ENCODE results near the gene PLEKHN1.

PLEKHN1 gene

GRCh38 chr1:1022302-1023009 is 56.2 kb downstream of the PLEKHN1 start:
- no peak for TF ChIP-seq CTCF (IDR thresholded peaks at IDR 0.05; ENCODE audit: low read depth, low read length)
- no peak overlapping the region for H3K4me3 ChIP-seq (ENCODE audit: low read depth, low read length)
- no peak for DNase-seq
- H3K9me3 ChIP-seq = no peaks in the 10 kb centered on the region
- H3K4me1 ChIP-seq = peaks cover 7% of the 10 kb centered on the region
- peaks cover 10% of the 10 kb centered on the region for H3K27me3 ChIP-seq
- H3K36me3 ChIP-seq = no peaks in the 10 kb centered on the region

DNA sequence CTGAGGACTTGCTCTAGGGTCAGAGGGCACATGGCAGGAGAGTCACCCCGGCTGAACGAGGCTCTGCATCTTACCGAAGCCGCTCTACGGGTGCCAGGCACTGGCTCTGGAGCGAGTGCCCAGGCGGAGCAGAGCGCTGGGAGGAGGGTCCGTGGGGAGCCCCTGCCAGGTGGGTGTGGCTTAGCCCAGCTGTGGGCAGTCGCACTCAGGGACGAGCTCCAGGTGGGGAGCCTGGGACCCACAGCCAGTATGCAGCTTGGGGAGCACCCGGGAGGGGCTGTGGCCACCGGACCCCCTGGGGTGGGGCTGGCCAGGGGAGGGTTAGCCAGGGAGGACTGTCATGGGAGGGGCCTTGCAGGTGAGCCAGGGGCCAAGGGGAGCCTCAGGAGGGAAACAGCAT is 57.4 kb downstream of the PLEKHN1 start:
- peaks cover 10% of the 10 kb centered on the region for H3K27me3 ChIP-seq
- TF ChIP-seq CTCF (IDR thresholded peaks at IDR 0.05; ENCODE audit: low read depth, low read length) = no peak
- no peak for DNase-seq
- no peaks in the 10 kb centered on the region for H3K36me3 ChIP-seq
- H3K4me3 ChIP-seq (ENCODE audit: low read depth, low read length) = no peak overlapping the region
- H3K4me1 ChIP-seq = peaks cover 7% of the 10 kb centered on the region
- no peaks in the 10 kb centered on the region for H3K9me3 ChIP-seq

GRCh38 chr1:1024149-1024770 is 58.0 kb downstream of the PLEKHN1 start:
- peaks cover 7% of the 10 kb centered on the region for H3K4me1 ChIP-seq
- DNase-seq = no peak
- H3K4me3 ChIP-seq (ENCODE audit: low read depth, low read length) = no peak overlapping the region
- peaks cover 10% of the 10 kb centered on the region for H3K27me3 ChIP-seq
- no peaks in the 10 kb centered on the region for H3K9me3 ChIP-seq
- H3K36me3 ChIP-seq = no peaks in the 10 kb centered on the region
- TF ChIP-seq CTCF (IDR thresholded peaks at IDR 0.05; ENCODE audit: low read depth, low read length) = no peak

- Histone ChIP-seq H3K36me3 (no peaks in the 10 kb centered on the region), H3K4me3 (ENCODE audit: low read depth, low read length) (no peak overlapping the region), H3K9me3 (no peaks in the 10 kb centered on the region), H3K27me3 (peaks cover 10% of the 10 kb centered on the region), H3K4me1 (peaks cover 7% of the 10 kb centered on the region)
- no peak for TF ChIP-seq CTCF (IDR thresholded peaks at IDR 0.05; ENCODE audit: low read depth, low read length)
- no peak for DNase-seq
Measured at GRCh38 chr1:1024771-1025699, 58.8 kb downstream of the PLEKHN1 start.
